ENCODE results near the gene RNF41. TPM values are rescaled to one million over a fixed set of nuclear protein-coding genes. Genes with fewer than 3 reads are reported as not detected.

RNF41 gene
- total and polyA plus RNA-seq, 2 of the 13 experiments (the other 11 are each of a cell fraction or from before 2014, with no cell fraction given): 27.1 to 39.4 TPM

DNA sequence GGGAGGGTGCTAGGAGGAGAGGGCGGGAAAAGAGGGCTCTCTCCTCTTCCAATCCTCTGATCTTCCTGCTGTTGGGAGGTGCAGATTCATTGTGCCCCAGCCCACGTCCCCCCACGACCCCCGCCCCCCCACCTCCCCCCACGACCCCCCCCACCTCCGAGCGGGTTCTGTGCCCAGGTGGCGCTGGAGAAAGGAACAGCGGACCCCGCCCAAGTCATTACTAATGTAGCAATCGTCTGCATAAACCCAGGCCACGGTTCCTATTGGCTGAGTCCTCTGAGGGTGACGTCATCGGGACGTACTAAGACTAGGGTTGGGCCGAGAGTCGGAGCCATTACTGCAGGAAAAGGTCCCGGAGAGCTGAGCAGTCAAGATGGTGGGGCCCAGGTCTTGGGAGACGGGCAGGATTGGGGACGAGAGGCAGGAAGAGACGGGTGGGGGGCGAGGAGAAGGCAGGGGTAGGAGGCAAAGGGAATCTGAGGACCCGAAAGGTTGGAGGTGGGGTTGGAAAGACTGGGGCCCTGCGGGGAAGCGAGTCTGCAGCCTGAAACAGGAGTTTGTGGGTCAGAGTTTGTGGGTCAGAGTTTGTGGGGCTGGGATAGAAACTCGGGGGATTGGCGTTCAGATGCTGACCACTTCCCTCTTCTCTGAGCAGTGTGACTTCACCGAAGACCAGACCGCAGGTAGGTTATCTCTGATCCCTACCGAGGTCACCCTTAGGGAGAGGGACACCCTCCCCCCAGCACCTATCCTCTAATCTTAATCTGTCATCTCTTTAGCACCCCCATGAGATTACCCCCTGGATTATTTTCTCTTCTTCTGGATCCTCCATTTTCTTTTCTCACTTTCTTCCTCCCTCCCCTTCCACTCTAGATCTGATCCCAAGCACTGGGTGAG lies 63.4 kb downstream of the RNF41 start, which contains the start of gene MYL6 (continued):
- TF ChIP-seq, protein P1, sequence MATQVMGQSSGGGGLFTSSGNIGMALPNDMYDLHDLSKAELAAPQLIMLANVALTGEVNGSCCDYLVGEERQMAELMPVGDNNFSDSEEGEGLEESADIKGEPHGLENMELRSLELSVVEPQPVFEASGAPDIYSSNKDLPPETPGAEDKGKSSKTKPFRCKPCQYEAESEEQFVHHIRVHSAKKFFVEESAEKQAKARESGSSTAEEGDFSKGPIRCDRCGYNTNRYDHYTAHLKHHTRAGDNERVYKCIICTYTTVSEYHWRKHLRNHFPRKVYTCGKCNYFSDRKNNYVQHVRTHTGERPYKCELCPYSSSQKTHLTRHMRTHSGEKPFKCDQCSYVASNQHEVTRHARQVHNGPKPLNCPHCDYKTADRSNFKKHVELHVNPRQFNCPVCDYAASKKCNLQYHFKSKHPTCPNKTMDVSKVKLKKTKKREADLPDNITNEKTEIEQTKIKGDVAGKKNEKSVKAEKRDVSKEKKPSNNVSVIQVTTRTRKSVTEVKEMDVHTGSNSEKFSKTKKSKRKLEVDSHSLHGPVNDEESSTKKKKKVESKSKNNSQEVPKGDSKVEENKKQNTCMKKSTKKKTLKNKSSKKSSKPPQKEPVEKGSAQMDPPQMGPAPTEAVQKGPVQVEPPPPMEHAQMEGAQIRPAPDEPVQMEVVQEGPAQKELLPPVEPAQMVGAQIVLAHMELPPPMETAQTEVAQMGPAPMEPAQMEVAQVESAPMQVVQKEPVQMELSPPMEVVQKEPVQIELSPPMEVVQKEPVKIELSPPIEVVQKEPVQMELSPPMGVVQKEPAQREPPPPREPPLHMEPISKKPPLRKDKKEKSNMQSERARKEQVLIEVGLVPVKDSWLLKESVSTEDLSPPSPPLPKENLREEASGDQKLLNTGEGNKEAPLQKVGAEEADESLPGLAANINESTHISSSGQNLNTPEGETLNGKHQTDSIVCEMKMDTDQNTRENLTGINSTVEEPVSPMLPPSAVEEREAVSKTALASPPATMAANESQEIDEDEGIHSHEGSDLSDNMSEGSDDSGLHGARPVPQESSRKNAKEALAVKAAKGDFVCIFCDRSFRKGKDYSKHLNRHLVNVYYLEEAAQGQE (IDR thresholded peaks at IDR 0.05; ENCODE audit: borderline replicate concordance in 1 of 2, low read depth in 1 of 2, low read length in 2 of 2): peak in 1 of 2 experiments; percentile 50; a peak in 1 of 4 replicates
- TF ChIP-seq XBP1 (CRISPR knock-in tag; IDR thresholded peaks at IDR 0.05) (no peak), MED1 (CRISPR knock-in tag; IDR thresholded peaks at IDR 0.05) (peak; percentile 22; the same call in 1 of the 2 replicates), ZNF343 (CRISPR knock-in tag; IDR thresholded peaks at IDR 0.05) (no peak; the same call in 1 of the 2 replicates), HDAC1 (CRISPR knock-in tag; IDR thresholded peaks at IDR 0.05) (peak; percentile 88), POLR2A (IDR thresholded peaks at IDR 0.05; ENCODE audit: insufficient read depth in 1 of 2, low read depth in 2 of 2, low read length in 2 of 2) (peak; percentile 98 to 99), PHF8 (CRISPR knock-in tag; IDR thresholded peaks at IDR 0.05) (peak; percentile 78), MIXL1 (CRISPR knock-in tag; IDR thresholded peaks at IDR 0.05) (no peak), GATA4 (IDR thresholded peaks at IDR 0.05; ENCODE audit: borderline replicate concordance, low read depth) (peak; percentile 87; the same call in 1 of the 2 replicates), NBN (conservative IDR thresholded peaks at IDR 0.05) (no peak), ZSCAN30 (CRISPR knock-in tag; IDR thresholded peaks at IDR 0.05) (no peak; the same call in none of the 2 replicates), ZNF556 (CRISPR knock-in tag; IDR thresholded peaks at IDR 0.05; ENCODE audit: borderline replicate concordance) (no peak), ZNF713 (CRISPR knock-in tag; IDR thresholded peaks at IDR 0.05) (no peak), ZBTB42 (CRISPR knock-in tag; IDR thresholded peaks at IDR 0.05) (no peak), KDM6A (CRISPR knock-in tag; IDR thresholded peaks at IDR 0.05; ENCODE audit: low read depth) (no peak), ETV6 (CRISPR knock-in tag; conservative IDR thresholded peaks at IDR 0.05) (0 out of 2 replicates have a peak, but pooled peaks have one; percentile 16)
- TF ChIP-seq, protein P2, sequence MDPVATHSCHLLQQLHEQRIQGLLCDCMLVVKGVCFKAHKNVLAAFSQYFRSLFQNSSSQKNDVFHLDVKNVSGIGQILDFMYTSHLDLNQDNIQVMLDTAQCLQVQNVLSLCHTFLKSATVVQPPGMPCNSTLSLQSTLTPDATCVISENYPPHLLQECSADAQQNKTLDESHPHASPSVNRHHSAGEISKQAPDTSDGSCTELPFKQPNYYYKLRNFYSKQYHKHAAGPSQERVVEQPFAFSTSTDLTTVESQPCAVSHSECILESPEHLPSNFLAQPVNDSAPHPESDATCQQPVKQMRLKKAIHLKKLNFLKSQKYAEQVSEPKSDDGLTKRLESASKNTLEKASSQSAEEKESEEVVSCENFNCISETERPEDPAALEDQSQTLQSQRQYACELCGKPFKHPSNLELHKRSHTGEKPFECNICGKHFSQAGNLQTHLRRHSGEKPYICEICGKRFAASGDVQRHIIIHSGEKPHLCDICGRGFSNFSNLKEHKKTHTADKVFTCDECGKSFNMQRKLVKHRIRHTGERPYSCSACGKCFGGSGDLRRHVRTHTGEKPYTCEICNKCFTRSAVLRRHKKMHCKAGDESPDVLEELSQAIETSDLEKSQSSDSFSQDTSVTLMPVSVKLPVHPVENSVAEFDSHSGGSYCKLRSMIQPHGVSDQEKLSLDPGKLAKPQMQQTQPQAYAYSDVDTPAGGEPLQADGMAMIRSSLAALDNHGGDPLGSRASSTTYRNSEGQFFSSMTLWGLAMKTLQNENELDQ (CRISPR knock-in tag; IDR thresholded peaks at IDR 0.05; ENCODE audit: borderline replicate concordance): no peak
- TF ChIP-seq, protein P3, sequence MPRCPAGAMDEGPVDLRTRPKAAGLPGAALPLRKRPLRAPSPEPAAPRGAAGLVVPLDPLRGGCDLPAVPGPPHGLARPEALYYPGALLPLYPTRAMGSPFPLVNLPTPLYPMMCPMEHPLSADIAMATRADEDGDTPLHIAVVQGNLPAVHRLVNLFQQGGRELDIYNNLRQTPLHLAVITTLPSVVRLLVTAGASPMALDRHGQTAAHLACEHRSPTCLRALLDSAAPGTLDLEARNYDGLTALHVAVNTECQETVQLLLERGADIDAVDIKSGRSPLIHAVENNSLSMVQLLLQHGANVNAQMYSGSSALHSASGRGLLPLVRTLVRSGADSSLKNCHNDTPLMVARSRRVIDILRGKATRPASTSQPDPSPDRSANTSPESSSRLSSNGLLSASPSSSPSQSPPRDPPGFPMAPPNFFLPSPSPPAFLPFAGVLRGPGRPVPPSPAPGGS (CRISPR knock-in tag; IDR thresholded peaks at IDR 0.05): peak; percentile 73; the same call in 1 of the 2 replicates

All from HepG2 (cell line).